B cell (primary cell): ENCODE measurements around the gene ACOT4. TPM values are rescaled to one million over a fixed set of nuclear protein-coding genes. Genes with fewer than 3 reads are reported as not detected.
A peak's percentile ranks its signal among the peaks of the same experiment; 100 is the strongest.

Experiments
- ATAC-seq: fragments of 200-7000 bp; cut with Tn5 transposase; one replicate; pipeline ENCODE4 v1.10.0; 2021; ENCODE audit warnings: low read depth, mild to moderate bottlenecking, moderate number of reproducible peaks, moderate library complexity
- CTCF ChIA-PET: fragments of 350-600 bp; sonication (Branson Sonifier 250); formaldehyde crosslinking; loops from one replicate; lab custom pipeline; 2021; ENCODE audit warnings: antibody characterized with exemption, inconsistent platforms; lab: Charles Lee
- POLR2A ChIA-PET: fragments of 350-600 bp; sonication (Branson Sonifier 250); formaldehyde crosslinking; loops from one replicate; lab custom pipeline; 2021; ENCODE audit warnings: antibody characterized with exemption; lab: Charles Lee
- DNase-seq: peaks from one replicate; pipeline ENCODE4 v3.0.0; 2013
- H2AFZ ChIP-seq: 2 replicates; pipeline ENCODE4 v1.6.1; 2012; ENCODE audit warnings: mild to moderate bottlenecking, low read depth, low read length; ENCODE audit not compliant: insufficient read depth, poor library complexity, severe bottlenecking
- H3K27ac ChIP-seq, 2 donors: 1 replicate in 1 of 2; 2 replicates in 1 of 2; pipeline ENCODE4 v1.5.1; 2012 to 2013; ENCODE audit warnings: low read length in 2 of 2, mild to moderate bottlenecking in 2 of 2, moderate library complexity in 1 of 2
- H3K27me3 ChIP-seq, 4 experiments: fragments of 200-600 bp in 1 of 4; sonication (generic) in 1 of 4; replicated peaks in 1 of 4; 1 replicate in 2 of 4; 2 replicates in 2 of 4; pipeline versions ENCODE4 v1.6.1 to v1.7.0; 2013 to 2016; ENCODE audit warnings: low read length in 3 of 4, mild to moderate bottlenecking in 2 of 4, mixed read lengths in 1 of 4, moderate library complexity in 1 of 4; ENCODE audit not compliant: insufficient read depth in 4 of 4, control insufficient read depth in 3 of 4; ENCODE audit errors: control extremely low read depth in 1 of 4
- H3K36me3 ChIP-seq, 2 experiments: replicated peaks in 1 of 2; 1 replicate in 1 of 2; 2 replicates in 1 of 2; pipeline versions ENCODE4 v1.6.1 to v1.7.1; 2013; ENCODE audit warnings: low read length in 1 of 2; ENCODE audit not compliant: insufficient read depth in 2 of 2, control insufficient read depth in 1 of 2; ENCODE audit errors: control extremely low read depth in 1 of 2, extremely low read depth in 1 of 2
- H3K4me1 ChIP-seq, 2 donors: fragments of 200-600 bp in 1 of 2; sonication (generic) in 1 of 2; 1 replicate in 1 of 2; 2 replicates in 1 of 2; pipeline versions ENCODE4 v1.5.1 to v1.6.1; 2013 to 2017; ENCODE audit warnings: low read length in 2 of 2; ENCODE audit not compliant: control insufficient read depth in 2 of 2, insufficient read depth in 2 of 2
- H3K4me2 ChIP-seq: replicated peaks from 2 replicates; pipeline ENCODE3; 2012; ENCODE audit warnings: mild to moderate bottlenecking, low read depth, low read length; ENCODE audit not compliant: poor library complexity, severe bottlenecking
- H3K4me3 ChIP-seq, 5 experiments: fragments of 200-600 bp in 1 of 5; sonication (generic) in 1 of 5; 1 replicate in 3 of 5; 2 replicates in 2 of 5; pipeline versions ENCODE4 v1.5.1 to v1.7.0; 2011 to 2016; ENCODE audit warnings: low read length in 4 of 5, mild to moderate bottlenecking in 4 of 5, low read depth in 2 of 5, control low read depth in 1 of 5, moderate library complexity in 1 of 5; ENCODE audit not compliant: insufficient read depth in 1 of 5; ENCODE audit errors: control extremely low read depth in 1 of 5, extremely low read depth in 1 of 5
- H3K79me2 ChIP-seq: fragments of 200-600 bp; sonication (generic); one replicate; pipeline ENCODE4 v1.6.0; 2016; ENCODE audit warnings: low read length; ENCODE audit not compliant: control insufficient read depth, insufficient read depth
- H3K9ac ChIP-seq: fragments of 200-600 bp; sonication (generic); 2 replicates; pipeline ENCODE4 v1.6.1; 2017; ENCODE audit warnings: mild to moderate bottlenecking, low read length, moderate library complexity
- H3K9me3 ChIP-seq, 3 donors: one replicate each; pipeline versions ENCODE4 v1.6.1 to v1.7.1; 2013; ENCODE audit warnings: low read length in 2 of 3; ENCODE audit not compliant: control insufficient read depth in 2 of 3, insufficient read depth in 1 of 3; ENCODE audit errors: control extremely low read depth in 1 of 3
- H4K20me1 ChIP-seq: 2 replicates; pipeline ENCODE4 v1.6.0; 2012; ENCODE audit warnings: mild to moderate bottlenecking, low read length; ENCODE audit not compliant: insufficient read depth, control insufficient read depth, poor library complexity, severe bottlenecking
- H3K27ac Mint-ChIP-seq: one replicate; pipeline ENCODE4 v1.8.0; 2021; ENCODE audit warnings: mixed read lengths
- H3K27me3 Mint-ChIP-seq: one replicate; pipeline ENCODE4 v1.8.0; 2021; ENCODE audit warnings: mixed read lengths
- H3K4me1 Mint-ChIP-seq: one replicate; pipeline ENCODE4 v1.8.0; 2021; ENCODE audit warnings: mixed read lengths
- H3K4me3 Mint-ChIP-seq: one replicate; pipeline ENCODE4 v1.8.0; 2021; ENCODE audit warnings: mixed read lengths
- H3K9me3 Mint-ChIP-seq: one replicate; pipeline ENCODE4 v1.8.0; 2022; ENCODE audit warnings: mixed read lengths; ENCODE audit not compliant: insufficient read depth
- EZH2 ChIP-seq: IDR thresholded peaks from 2 replicates; pipeline ENCODE4 v1.6.1; 2012; ENCODE audit warnings: borderline replicate concordance, low read depth, mild to moderate bottlenecking, moderate library complexity, low read length; ENCODE audit not compliant: insufficient read depth, poor library complexity, severe bottlenecking
- WGBS: methylation state at CpG from one replicate; pipeline ENCODE4 v1.1.5; 2013; ENCODE audit warnings: missing lambda C conversion rate; ENCODE audit not compliant: insufficient coverage; 5-methylcytosine and 5-hydroxymethylcytosine counted together
- intact Hi-C: fragments of 100-400 bp; cut with micrococcal nuclease; formaldehyde crosslinking; loops from one replicate; pipeline ENCODE4 v1.10.0; 2022
- polyA plus RNA-seq: library from polyadenylated mRNA; depleted of rRNA; stranded (reverse); fragments of >200 nt; gene quantifications from 2 replicates; pipeline ENCODE4 v1.2.3, GENCODE V29; 2012
- total RNA-seq, 2 donors: library from RNA; stranded (reverse); fragments of 120-200 nt in 1 of 2; gene quantifications; 1 replicate in 1 of 2; 2 replicates in 1 of 2; pipeline versions ENCODE4 v1.2.3 to v1.2.4, GENCODE V29; 2013 to 2022
- TF ChIP-seq, protein P1 (sequence below): fragments of 200-600 bp; IDR thresholded peaks from one replicate; pipeline ENCODE4 v1.8.0; 2022; ENCODE audit warnings: antibody characterized with exemption, mild to moderate bottlenecking

Gene ACOT4
- total and polyA plus RNA-seq, 2 donors (not counting 1 experiment from before 2014, with no cell fraction given), result 0.19 to 0.42 TPM

DNA sequence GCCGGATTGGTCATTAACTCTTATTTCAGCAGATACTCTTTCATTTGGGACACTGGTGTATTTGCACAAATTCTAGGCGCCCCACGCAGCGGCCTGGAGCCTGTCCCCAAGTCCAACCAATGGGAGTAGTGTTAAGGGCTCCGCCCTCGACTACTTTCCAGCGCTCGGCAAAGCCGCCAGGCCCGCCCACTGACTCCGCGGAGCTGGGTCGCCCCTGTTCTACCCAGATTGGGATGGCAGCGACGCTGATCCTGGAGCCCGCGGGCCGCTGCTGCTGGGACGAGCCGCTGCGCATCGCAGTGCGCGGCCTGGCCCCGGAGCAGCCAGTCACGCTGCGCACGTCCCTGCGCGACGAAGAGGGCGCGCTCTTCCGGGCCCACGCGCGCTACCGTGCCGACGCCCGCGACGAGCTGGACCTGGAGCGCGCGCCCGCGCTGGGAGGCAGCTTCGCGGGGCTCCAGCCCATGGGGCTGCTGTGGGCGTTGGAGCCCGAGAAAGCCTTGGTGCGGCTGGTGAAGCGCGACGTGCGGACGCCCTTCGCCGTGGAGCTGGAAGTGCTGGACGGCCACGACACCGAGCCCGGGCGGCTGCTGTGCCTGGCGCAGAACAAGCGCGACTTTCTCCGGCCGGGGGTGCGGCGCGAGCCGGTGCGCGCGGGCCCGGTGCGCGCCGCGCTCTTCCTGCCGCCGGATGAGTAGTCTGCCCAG, 20.8 kb downstream of the ACOT4 start, which contains the start of gene ACOT6:
TSS of gene ACOT6 (plus strand) at position 179 of the 707 bp plus-strand sequence. CDS start at position 234, 55 bp downstream.
- H3K27me3 Mint-ChIP-seq, result peaks cover 5% of the 10 kb centered on the region
- H3K27ac Mint-ChIP-seq, result peak within 1 kb of the TSS; percentile 72
- Histone ChIP-seq H3K27me3 (peaks cover 0 to 6% (median 0%) of the 10 kb centered on the region in 4 experiments), H3K4me3 (peak within 1 kb of the TSS; percentile 15 to 73 (median 59)), H3K4me1 (peaks cover 4% of the 10 kb centered on the region in 2 donors), H3K27ac (no peak within 1 kb of the TSS), H3K4me2 (peak within 1 kb of the TSS; percentile 83), H4K20me1 (no peaks in the 10 kb centered on the region), H3K36me3 (no peaks in the 10 kb centered on the region), H2AFZ (peak within 1 kb of the TSS; percentile 92), H3K79me2 (no peaks in the 10 kb centered on the region), H3K9me3 (peaks cover 0 to 5% (median 0%) of the 10 kb centered on the region in 3 donors), H3K9ac (peak within 1 kb of the TSS; percentile 67)
- ChIA-PET CTCF (interaction anchor here (0.6 to 2.4 kb wide), 6 partner anchors 20 to 116 kb away, joined by 3 to 16 read pairs (median 4); partner anchors contain the start of genes ACOT2 and ACOT4), POLR2A (interaction anchor here (0.8 to 1.0 kb wide), 2 partner anchors 21 to 42 kb away, joined by 5 to 8 read pairs; partner anchors contain the start of gene ACOT4)
- under 1% methylated on average over 84 of the region's 84 CpGs for WGBS
- TF ChIP-seq, protein P1, sequence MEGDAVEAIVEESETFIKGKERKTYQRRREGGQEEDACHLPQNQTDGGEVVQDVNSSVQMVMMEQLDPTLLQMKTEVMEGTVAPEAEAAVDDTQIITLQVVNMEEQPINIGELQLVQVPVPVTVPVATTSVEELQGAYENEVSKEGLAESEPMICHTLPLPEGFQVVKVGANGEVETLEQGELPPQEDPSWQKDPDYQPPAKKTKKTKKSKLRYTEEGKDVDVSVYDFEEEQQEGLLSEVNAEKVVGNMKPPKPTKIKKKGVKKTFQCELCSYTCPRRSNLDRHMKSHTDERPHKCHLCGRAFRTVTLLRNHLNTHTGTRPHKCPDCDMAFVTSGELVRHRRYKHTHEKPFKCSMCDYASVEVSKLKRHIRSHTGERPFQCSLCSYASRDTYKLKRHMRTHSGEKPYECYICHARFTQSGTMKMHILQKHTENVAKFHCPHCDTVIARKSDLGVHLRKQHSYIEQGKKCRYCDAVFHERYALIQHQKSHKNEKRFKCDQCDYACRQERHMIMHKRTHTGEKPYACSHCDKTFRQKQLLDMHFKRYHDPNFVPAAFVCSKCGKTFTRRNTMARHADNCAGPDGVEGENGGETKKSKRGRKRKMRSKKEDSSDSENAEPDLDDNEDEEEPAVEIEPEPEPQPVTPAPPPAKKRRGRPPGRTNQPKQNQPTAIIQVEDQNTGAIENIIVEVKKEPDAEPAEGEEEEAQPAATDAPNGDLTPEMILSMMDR, result no peak
- TF ChIP-seq EZH2, result no peak
- H3K4me1 Mint-ChIP-seq, result peaks cover 6% of the 10 kb centered on the region
- peak; percentile 85 for ATAC-seq
- no peaks in the 10 kb centered on the region for H3K9me3 Mint-ChIP-seq
- intact Hi-C loops, result loop anchor here (1.0 kb wide), 2 partner anchors 20 to 43 kb away; partner anchors contain the start of gene ACOT2
- H3K4me3 Mint-ChIP-seq, result peak within 1 kb of the TSS; percentile 87
- peak; percentile 82 for DNase-seq
